ENCODE data around the gene FBLN1. TPM values are rescaled to one million over a fixed set of nuclear protein-coding genes. Genes with fewer than 3 reads are reported as not detected.

FBLN1 gene
- total RNA-seq, 4 donors from 2014 or later = 131 to 349 (median 293) TPM

GRCh38 chr22:45640291-45640940 lies 137.7 kb downstream of the FBLN1 start:
- DNase-seq (ENCODE audit: low spot score) (no peak), ATAC-seq (ENCODE audit: low FRiP score) (no peak)
- no peak for TF ChIP-seq CTCF (IDR thresholded peaks at IDR 0.05)

- no peak for TF ChIP-seq CTCF (IDR thresholded peaks at IDR 0.05)
- DNase-seq (ENCODE audit: low spot score) (no peak), ATAC-seq (ENCODE audit: low FRiP score) (no peak)
Observed at GRCh38 chr22:45640941-45641621, 138.4 kb downstream of the FBLN1 start.

- DNase-seq (ENCODE audit: low spot score) = no peak
- no peak for TF ChIP-seq CTCF (IDR thresholded peaks at IDR 0.05)
- ATAC-seq (ENCODE audit: low FRiP score) = no peak
Observed at GRCh38 chr22:45642986-45643385, 140.3 kb downstream of the FBLN1 start.

- ATAC-seq (ENCODE audit: low FRiP score) = no peak
- TF ChIP-seq CTCF (IDR thresholded peaks at IDR 0.05) = no peak
Observed at GRCh38 chr22:45644714-45645113, 142.0 kb downstream of the FBLN1 start.

GRCh38 chr22:45645150-45645525 lies 142.5 kb downstream of the FBLN1 start:
- TF ChIP-seq CTCF (IDR thresholded peaks at IDR 0.05) = no peak
- no peak for DNase-seq (ENCODE audit: low spot score)
- ATAC-seq (ENCODE audit: low FRiP score) = no peak

More at GRCh38 chr22:45644714-45645113, 142.0 kb downstream of the FBLN1 start:
- no peak for DNase-seq (ENCODE audit: low spot score)

GRCh38 chr22:45645526-45646414 lies 143.1 kb downstream of the FBLN1 start:
- ATAC-seq (ENCODE audit: low FRiP score) (peak; percentile 75), DNase-seq (ENCODE audit: low spot score) (peak; percentile 66)
- TF ChIP-seq CTCF (IDR thresholded peaks at IDR 0.05) = peak in 1 of 3 donors; percentile 73
